Transverse colon (tissue), 4 donors: ENCODE data around the gene SAMD14. TPM values are rescaled to one million over a fixed set of nuclear protein-coding genes. Genes with fewer than 3 reads are reported as not detected.

ENCODE experiments used
- DNase-seq: peaks from one replicate; pipeline ENCODE4 v3.0.0-alpha.2; 2019
- H3K27ac ChIP-seq, 4 donors: fragments of 200-600 bp; sonication (generic); 2 replicates each; pipeline ENCODE4 v1.5.1; 2016 to 2018; ENCODE audit warnings: inconsistent platforms in 4 of 4
- H3K27me3 ChIP-seq: fragments of 200-600 bp; sonication (generic); 2 replicates; pipeline ENCODE4 v1.5.1; 2017; ENCODE audit warnings: inconsistent platforms
- H3K36me3 ChIP-seq, 4 donors: fragments of 200-600 bp; sonication (generic); 2 replicates each; pipeline ENCODE4 v1.5.1; 2017 to 2019; ENCODE audit warnings: inconsistent platforms in 4 of 4
- H3K4me1 ChIP-seq, 4 donors: fragments of 200-600 bp; sonication (generic); 2 replicates each; pipeline ENCODE4 v1.5.1; 2017 to 2020; ENCODE audit warnings: inconsistent platforms in 4 of 4
- H3K4me3 ChIP-seq, 4 donors: fragments of 200-600 bp; sonication (generic); 1 replicate in 1 of 4; 2 replicates in 3 of 4; pipeline versions ENCODE4 v1.5.1 to v1.6.1; 2017 to 2019; ENCODE audit warnings: inconsistent platforms in 4 of 4
- H3K9me3 ChIP-seq, 2 donors: fragments of 200-600 bp; sonication (generic); 2 replicates each; pipeline ENCODE4 v1.5.1; 2017 to 2019; ENCODE audit warnings: inconsistent platforms in 2 of 2
- EP300 ChIP-seq: sonication (generic); formaldehyde crosslinking; IDR thresholded peaks from one replicate; pipeline ENCODE4 v1.6.1; 2017; ENCODE audit warnings: antibody characterized with exemption, low read depth
- POLR2A ChIP-seq: fragments of 450-650 bp; IDR thresholded peaks from one replicate; pipeline ENCODE4 v1.6.1; 2016; ENCODE audit warnings: antibody characterized with exemption, mild to moderate bottlenecking, moderate library complexity
- POLR2AphosphoS5 ChIP-seq, 3 donors: sonication (generic); formaldehyde crosslinking; IDR thresholded peaks; one replicate each; pipeline ENCODE4 v1.6.1; 2016; ENCODE audit warnings: antibody characterized with exemption in 3 of 3
- WGBS, 2 donors: methylation state at CpG; one replicate each; pipeline ENCODE4 v1.1.5; 2018; ENCODE audit warnings: low coverage in 1 of 2; 5-methylcytosine and 5-hydroxymethylcytosine counted together
- in situ Hi-C, 4 donors: fragments of 200-750 bp; cut with MboI; loops; one replicate each; pipeline versions ENCODE4 v1.15.0 to v1.15.1; 2017; ENCODE audit warnings: low sequenced_read_pairs in 3 of 4, low pct_ligation_motif_present in 1 of 4, low pct_unique_long_range_greater_than_20kb in 1 of 4
- intact Hi-C: fragments of 100-400 bp; cut with DNase I; formaldehyde crosslinking; loops from one replicate; pipeline ENCODE4 v1.15.1; 2023; ENCODE audit warnings: low total_unique reads
- total RNA-seq, 4 donors: library from RNA; depleted of rRNA; stranded (reverse); fragments of >200 nt; gene quantifications; one replicate each; pipeline ENCODE4 v1.1.0, GENCODE V29; 2016
- TF ChIP-seq, protein P1 (sequence below), 5 experiments: fragments of 200-600 bp in 3 of 5; fragments of 450-650 bp in 2 of 5; sonication (generic) in 3 of 5; IDR thresholded peaks; 1 replicate in 2 of 5; 2 replicates in 3 of 5; pipeline ENCODE4 v1.5.1; 2016 to 2017; ENCODE audit warnings: antibody characterized with exemption in 5 of 5, inconsistent platforms in 3 of 5, mild to moderate bottlenecking in 2 of 5, moderate library complexity in 1 of 5

The SAMD14 gene
- total RNA-seq, 4 donors from 2014 or later: 0.14 to 1.8 (median 0.32) TPM; not detected in 1

DNA sequence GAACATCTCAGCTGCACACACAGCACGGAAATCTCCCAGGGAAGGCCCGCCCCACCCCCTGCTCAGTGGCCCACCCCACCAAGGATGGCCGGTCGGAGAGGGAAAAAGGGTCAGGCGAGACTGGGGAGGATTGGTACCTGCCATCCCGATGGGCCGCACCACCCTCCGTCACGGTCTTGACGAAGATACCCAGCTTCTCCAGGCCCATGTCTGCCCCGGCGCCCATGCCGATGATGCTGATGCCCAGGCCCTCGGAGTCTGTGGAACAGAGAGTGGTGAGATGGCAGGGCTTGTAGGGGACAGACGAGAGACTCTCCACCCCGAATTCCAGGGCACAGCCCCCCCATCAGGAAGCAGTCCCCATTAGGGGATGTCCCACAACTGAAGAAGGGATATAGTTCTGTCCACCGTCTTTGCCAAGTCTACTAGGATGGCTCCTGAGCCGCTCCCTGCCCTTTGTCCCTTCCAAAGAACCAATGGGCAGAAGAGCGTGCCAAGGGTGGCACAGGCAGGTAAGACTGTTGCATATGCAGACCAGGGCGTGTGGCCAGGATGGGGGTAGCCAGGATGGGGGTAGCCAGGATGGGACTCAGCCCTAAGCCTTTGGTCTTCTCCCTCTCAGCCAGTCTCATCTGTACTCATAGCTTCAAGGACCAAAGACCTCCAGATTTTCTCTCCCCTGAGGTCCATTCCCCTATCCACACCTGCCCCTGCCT lies 13.7 kb upstream of the SAMD14 start:
- no peaks in the 10 kb centered on the region for H3K27me3 ChIP-seq
- no peaks in the 10 kb centered on the region for H3K9me3 ChIP-seq
- TF ChIP-seq POLR2AphosphoS5 (IDR thresholded peaks at IDR 0.05) (no peak), EP300 (no peak), POLR2A (no peak)
- TF ChIP-seq, protein P1, sequence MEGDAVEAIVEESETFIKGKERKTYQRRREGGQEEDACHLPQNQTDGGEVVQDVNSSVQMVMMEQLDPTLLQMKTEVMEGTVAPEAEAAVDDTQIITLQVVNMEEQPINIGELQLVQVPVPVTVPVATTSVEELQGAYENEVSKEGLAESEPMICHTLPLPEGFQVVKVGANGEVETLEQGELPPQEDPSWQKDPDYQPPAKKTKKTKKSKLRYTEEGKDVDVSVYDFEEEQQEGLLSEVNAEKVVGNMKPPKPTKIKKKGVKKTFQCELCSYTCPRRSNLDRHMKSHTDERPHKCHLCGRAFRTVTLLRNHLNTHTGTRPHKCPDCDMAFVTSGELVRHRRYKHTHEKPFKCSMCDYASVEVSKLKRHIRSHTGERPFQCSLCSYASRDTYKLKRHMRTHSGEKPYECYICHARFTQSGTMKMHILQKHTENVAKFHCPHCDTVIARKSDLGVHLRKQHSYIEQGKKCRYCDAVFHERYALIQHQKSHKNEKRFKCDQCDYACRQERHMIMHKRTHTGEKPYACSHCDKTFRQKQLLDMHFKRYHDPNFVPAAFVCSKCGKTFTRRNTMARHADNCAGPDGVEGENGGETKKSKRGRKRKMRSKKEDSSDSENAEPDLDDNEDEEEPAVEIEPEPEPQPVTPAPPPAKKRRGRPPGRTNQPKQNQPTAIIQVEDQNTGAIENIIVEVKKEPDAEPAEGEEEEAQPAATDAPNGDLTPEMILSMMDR (IDR thresholded peaks at IDR 0.05): no peak
- in situ Hi-C loops (no loop called here), intact Hi-C loops (no loop called here)
- WGBS, 2 donors: 90% methylated on average over 20 of the region's 20 CpGs; no CpG with 5 or more reads in 1 of the 2 donors
- H3K4me1 ChIP-seq: peaks cover 26 to 45% (median 32%) of the 10 kb centered on the region in 4 donors
- no peak overlapping the region for H3K27ac ChIP-seq
- H3K4me3 ChIP-seq: no peak overlapping the region
- no peak for DNase-seq
- H3K36me3 ChIP-seq: peaks cover 0 to 23% (median 6%) of the 10 kb centered on the region in 4 donors

DNA sequence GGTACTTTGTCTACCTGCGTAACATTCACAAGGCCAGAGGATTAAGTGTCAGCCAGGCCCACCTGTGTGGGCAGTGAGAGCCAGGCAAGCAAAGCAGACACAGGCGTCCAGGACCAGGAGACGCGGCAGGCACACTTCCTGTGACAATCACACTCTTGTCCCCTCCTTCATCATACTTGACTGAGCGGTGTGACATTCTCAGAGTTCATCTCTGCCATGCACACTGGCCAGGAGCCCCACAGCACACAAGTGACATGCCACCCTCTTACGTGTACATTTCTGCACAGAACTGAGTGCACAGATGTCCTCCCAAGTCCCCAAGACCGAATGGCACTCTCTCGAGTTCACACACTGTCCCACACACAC lies 11.8 kb upstream of the SAMD14 start:
- in situ Hi-C loops (no loop called here), intact Hi-C loops (no loop called here)
- H3K4me3 ChIP-seq: no peak overlapping the region
- 65% methylated on average over 8 of the region's 8 CpGs; no CpG with 5 or more reads in 1 of the 2 donors for WGBS, 2 donors
- peaks cover 0 to 34% (median 11%) of the 10 kb centered on the region in 4 donors for H3K36me3 ChIP-seq
- TF ChIP-seq, protein P1 (IDR thresholded peaks at IDR 0.05): no peak
- no peak for TF ChIP-seq POLR2AphosphoS5 (IDR thresholded peaks at IDR 0.05)
- no peak for TF ChIP-seq EP300
- no peak for TF ChIP-seq POLR2A
- no peak for DNase-seq
- peaks cover 11 to 26% (median 15%) of the 10 kb centered on the region in 4 donors for H3K4me1 ChIP-seq
- H3K27ac ChIP-seq: no peak overlapping the region
- H3K9me3 ChIP-seq: no peaks in the 10 kb centered on the region
- no peaks in the 10 kb centered on the region for H3K27me3 ChIP-seq

DNA sequence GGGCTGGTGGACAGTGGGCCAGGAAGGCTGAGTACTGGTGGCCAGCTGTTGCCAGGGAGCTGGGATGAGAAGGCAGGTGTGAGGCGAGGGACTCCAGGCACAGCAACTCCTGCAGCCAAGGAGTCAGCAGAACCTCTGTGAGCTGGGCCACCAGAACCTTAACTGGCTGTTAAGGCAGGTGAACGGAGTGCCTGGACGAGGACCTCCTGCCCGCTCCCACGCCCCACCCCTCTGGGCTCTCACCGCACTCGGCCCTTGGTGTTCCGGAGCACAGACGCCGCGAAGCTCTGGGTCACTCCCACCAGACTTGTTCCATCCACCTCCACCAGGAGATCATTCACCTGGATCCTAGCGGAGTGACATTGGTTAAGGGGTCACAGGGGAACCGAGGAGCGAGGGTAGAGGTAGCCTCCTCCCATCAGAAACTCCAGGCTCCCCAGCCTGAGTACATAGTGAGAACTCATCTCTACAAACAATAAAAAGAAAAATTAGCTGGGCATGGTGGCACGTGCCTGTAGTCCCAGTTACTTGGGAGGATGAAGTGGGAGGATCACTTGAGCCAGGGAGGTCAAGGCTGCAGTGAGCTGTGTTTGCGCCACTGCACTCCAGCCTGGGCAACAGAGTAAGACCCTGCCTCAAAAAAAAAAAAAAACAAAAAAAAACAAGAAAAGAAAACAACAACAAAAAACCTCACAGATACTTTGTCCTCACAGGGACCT lies 11.2 kb upstream of the SAMD14 start:
- Histone ChIP-seq H3K27me3 (no peaks in the 10 kb centered on the region), H3K4me1 (peaks cover 6 to 21% (median 10%) of the 10 kb centered on the region in 4 donors), H3K36me3 (peaks cover 0 to 38% (median 11%) of the 10 kb centered on the region in 4 donors), H3K9me3 (no peaks in the 10 kb centered on the region), H3K4me3 (no peak overlapping the region), H3K27ac (peak overlapping the region in 1 of 4 donors; percentile 53)
- no peak for TF ChIP-seq POLR2A
- no peak for TF ChIP-seq POLR2AphosphoS5 (IDR thresholded peaks at IDR 0.05)
- TF ChIP-seq, protein P1 (IDR thresholded peaks at IDR 0.05): no peak
- no peak for TF ChIP-seq EP300
- WGBS, 2 donors: 91 to 94% methylated on average over 7 to 16 of the region's 16 CpGs
- no peak for DNase-seq
- in situ Hi-C loops: no loop called here
- intact Hi-C loops: no loop called here
